Left hindlimb (tissue), 1 donor: ENCODE data around the gene PTMA.

ENCODE experiments used
- DNase-seq: peaks from one replicate; pipeline ENCODE4 v3.0.0-alpha.2; 2018

The PTMA gene

GRCh38 chr2:231677632-231678104 lies 30.7 kb upstream of the PTMA start:
- peak; percentile 86 for DNase-seq

GRCh38 chr2:231679908-231680284 lies 28.4 kb upstream of the PTMA start:
- no peak for DNase-seq

- DNase-seq, result no peak
Measured at GRCh38 chr2:231680285-231680991, 27.9 kb upstream of the PTMA start.

- DNase-seq, result peak; percentile 93
Measured at GRCh38 chr2:231680992-231681852, 27.1 kb upstream of the PTMA start.

GRCh38 chr2:231682603-231683291 lies 25.6 kb upstream of the PTMA start:
- DNase-seq, result no peak

DNA sequence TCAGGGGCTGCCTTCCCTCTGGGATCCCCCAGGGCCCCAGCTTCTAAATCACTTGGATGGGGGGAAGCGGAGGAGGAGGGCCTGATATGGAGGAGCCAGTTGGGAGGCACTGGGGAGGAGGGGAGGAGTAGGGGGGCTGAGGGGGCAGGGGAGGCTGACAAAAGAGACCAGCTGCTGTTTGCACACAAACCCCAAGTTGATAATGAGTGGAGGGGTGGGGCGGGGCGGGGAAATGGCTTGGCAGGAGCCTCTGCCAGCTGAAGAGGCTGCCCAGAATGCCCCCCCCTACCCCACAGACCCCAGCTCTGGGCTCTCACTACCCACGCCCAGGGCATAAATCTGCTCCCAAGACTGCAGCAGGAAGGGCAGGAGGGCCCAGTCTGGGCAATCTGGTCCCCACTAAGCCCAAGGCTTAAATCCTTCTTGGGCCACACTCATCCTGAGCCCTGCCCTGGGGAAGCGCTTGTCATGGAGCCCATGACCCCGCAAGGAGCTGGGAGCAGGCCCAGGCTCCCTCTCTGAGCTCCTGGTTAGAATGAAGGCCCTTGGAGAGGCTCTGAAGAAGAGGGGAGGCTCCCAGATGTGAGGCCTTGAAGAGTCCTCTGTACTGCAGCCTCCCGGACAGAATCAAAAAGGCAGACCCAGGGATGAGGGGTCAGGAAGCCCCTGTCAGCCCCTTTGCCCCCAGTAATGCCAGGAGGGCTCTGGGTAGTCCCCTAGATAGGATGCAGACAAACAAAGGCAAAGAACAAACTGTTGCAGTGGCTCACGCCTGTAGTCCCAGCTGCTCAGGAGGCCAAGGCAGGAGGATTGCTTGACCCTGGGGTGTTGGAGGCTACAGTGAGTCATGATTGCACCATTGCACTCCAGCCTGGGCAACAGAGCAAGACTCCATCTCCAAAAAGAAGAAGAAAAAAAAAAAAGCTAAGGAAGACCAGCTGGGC lies 24.8 kb upstream of the PTMA start:
- peak; percentile 65 for DNase-seq

GRCh38 chr2:231684314-231685223 lies 23.8 kb upstream of the PTMA start:
- peak; percentile 14 for DNase-seq

GRCh38 chr2:231685349-231686191 lies 22.8 kb upstream of the PTMA start:
- peak; percentile 20 for DNase-seq

DNA sequence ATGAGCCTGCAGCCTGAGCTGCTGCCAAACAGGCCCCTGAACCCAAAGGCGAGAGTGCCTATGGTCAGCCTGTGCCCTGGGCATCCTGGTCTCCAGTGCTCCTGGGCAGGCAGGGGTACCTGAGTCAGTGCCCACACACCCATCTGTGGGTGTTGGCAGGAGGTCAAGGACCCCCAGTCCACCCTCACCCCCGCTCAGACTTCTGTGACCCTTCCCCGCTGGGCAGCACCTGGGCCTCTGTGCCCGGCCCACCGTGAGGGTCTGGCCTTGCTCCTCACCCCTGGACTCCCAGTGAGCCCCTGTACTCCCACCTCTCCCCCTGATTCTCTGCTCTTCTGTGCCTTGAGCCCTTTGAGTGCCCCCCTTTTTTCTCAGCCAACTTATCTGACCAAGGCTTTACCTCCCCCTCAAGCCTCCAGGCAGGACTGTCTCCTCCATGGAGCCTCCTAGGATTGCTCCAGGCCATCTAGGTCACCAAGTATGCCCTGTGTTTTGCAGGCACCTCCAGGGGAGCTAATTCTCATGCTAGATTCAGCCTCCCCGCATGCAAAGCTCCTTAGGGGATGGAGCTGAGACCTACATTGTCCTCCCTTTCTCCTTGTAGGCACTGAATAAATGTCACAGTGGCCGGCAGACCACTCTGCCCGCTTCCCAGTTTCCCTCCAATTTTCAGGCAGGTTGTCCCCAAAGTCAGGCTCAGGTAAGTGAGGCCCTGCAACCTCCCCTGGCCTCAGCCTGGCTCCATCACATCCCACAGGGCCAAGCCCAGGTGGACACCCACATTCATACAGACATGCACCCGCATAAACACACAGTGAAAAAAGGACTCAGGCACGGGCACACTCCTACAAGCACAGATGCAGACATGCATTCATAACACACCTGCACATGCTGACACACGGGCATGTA lies 21.9 kb upstream of the PTMA start:
- no peak for DNase-seq

- no peak for DNase-seq
Measured at GRCh38 chr2:231687133-231687852, 21.0 kb upstream of the PTMA start.

GRCh38 chr2:231687961-231688360 lies 20.4 kb upstream of the PTMA start:
- DNase-seq, result no peak

DNA sequence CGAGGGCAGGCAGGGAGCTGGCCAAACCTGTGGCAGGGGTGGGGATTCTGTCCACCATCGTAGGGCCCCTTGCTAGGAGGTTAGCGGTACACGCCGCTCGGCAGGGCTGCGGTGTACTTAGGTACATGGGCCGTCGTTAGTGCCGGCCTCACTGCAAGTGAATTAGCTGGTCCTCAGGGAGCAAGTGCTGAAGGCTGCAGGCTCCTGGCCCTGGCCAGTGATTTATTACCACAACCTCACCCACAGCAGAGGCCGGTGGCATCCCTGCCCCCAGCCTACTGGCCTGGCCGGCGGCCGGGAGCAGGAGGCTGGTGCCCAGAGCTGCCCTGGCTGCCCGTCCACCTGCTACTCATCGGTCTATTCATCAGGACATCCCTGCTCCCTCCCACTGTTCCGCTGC lies 19.6 kb upstream of the PTMA start:
- DNase-seq, result no peak

- no peak for DNase-seq
Measured at GRCh38 chr2:231689124-231689893, 19.0 kb upstream of the PTMA start.

- DNase-seq, result no peak
Measured at GRCh38 chr2:231691251-231691772, 17.0 kb upstream of the PTMA start.

DNA sequence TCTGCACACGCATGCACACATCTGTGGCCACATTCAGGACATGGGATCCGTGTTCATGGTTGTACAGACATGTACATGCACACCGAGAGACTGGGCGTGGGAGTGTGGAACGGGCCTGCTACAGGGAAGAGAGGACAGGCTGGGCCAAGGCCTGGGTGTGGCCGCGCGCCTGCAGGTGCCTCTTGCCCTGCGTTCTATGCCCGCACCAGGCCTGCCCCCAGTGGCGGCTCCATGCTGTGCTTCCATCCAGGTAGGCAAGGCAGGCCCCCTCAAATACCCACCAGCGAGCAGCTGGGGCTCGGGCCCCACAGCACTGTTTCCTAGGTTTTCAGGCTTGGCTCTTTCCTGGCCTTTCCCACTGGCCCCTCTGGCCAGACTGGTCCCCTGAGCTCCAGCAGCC lies 15.5 kb upstream of the PTMA start:
- DNase-seq, result no peak

DNA sequence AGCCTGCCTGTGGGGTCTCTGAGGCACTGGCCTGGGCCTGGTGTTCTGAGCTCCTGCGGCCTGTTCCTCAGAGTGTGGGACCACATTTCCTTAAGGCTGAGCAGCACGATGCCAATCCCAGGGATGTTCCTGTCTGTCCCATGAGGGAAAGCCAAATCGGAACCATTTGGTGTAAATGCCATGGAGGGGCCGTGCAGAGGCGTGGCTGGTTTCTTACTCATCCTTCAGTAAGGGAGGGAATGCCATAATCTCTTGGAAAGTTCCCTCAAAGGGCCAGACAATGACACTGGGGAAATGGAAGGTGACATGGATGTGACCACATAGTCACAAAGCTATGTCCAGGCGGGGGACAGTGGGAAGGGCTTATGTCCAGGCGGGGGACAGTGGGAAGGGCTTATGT lies 14.4 kb upstream of the PTMA start:
- no peak for DNase-seq

- DNase-seq, result peak; percentile 33
Measured at GRCh38 chr2:231696004-231696367, 12.3 kb upstream of the PTMA start.
